Pancreas (tissue), 10 donors: Measurements from ENCODE around the gene LCE7A. TPM values are rescaled to one million over a fixed set of nuclear protein-coding genes. Genes with fewer than 3 reads are reported as not detected.

Experiments used
- ATAC-seq, 4 donors: fragments of 200-7000 bp; cut with Tn5 transposase; one replicate each; pipeline versions ENCODE4 v1.8.0 to v1.9.1; 2020; ENCODE audit warnings: mild to moderate bottlenecking in 4 of 4, moderate library complexity in 4 of 4
- DNase-seq, 6 donors: peaks; one replicate each; pipeline ENCODE4 v3.0.0-alpha.2; 2020
- FAIRE-seq: peaks from 2 replicates; lab custom pipeline; 2012; peaks lifted over from hg19 to GRCh38; lab: Jason Lieb, UNC
- H3K27ac ChIP-seq, 4 donors: fragments of 200-600 bp; sonication (generic); 1 replicate in 3 of 4; 2 replicates in 1 of 4; pipeline versions ENCODE4 v1.5.0 to v1.8.0; 2020
- H3K27me3 ChIP-seq, 4 donors: fragments of 200-600 bp; one replicate each; pipeline ENCODE4 v1.8.0; 2021
- H3K36me3 ChIP-seq, 3 donors: fragments of 200-600 bp; sonication (generic) in 1 of 3; one replicate each; pipeline versions ENCODE4 v1.5.0 to v1.8.0; 2020 to 2021
- H3K4me1 ChIP-seq, 3 donors: fragments of 200-600 bp; one replicate each; pipeline ENCODE4 v1.8.0; 2021
- H3K4me3 ChIP-seq, 4 donors: fragments of 200-600 bp; sonication (generic) in 2 of 4; one replicate each; pipeline versions ENCODE4 v1.5.0 to v1.8.0; 2020 to 2021
- H3K9me3 ChIP-seq, 4 donors: fragments of 200-600 bp; one replicate each; pipeline ENCODE4 v1.8.0; 2021
- WGBS, 2 donors: extraction: QIAGEN DNeasy Blood & Tissue Kit; methylation state at CpG; one replicate each; pipeline ENCODE4 v1.1.7; 2013; 5-methylcytosine and 5-hydroxymethylcytosine counted together
- intact Hi-C, 3 donors: fragments of 100-400 bp; cut with DNase I; formaldehyde crosslinking; loops; one replicate each; pipeline versions ENCODE4 v1.11.1 to v1.14.2; 2022
- polyA plus RNA-seq, 2 donors: library from polyadenylated mRNA; stranded (reverse); fragments of 200-250 nt; gene quantifications; one replicate each; pipeline ENCODE4 v1.2.3, GENCODE V29; 2013
- total RNA-seq, 6 donors: library from RNA; stranded (reverse); fragmentation: NEBNext Ultra II Directional in 4 of 6; extraction: Animal tissue kit (Norgen Biotek cat#: 25700) in 4 of 6; gene quantifications; one replicate each; pipeline versions ENCODE4 v1.2.1 to v1.2.4, GENCODE V29; 2021 to 2023
- TF ChIP-seq, protein P1 (sequence below), 4 donors: fragments of 200-600 bp; sonication (generic) in 3 of 4; IDR thresholded peaks; one replicate each; pipeline versions ENCODE4 v1.5.0 to v1.8.0; 2021; ENCODE audit warnings: antibody characterized with exemption in 4 of 4
- donor health status: healthy with polysubstance abuse.
- donor health status: DM: no; HTN: no; CAD: no; lungs with moderate emphysema.
- donor health status: DM: no; HTN: no; CAD: no.
- donor health status: control.
- donor health status: control.
- donor health status: Bipolar disorder and iron deficiency.
- donor health status: DM: yes; HTN: yes; CAD: no.
- donor health status: DM: no; HTN: no; CAD: no.
- donor health status: DM: no; HTN: no; CAD: no.
- donor health status: DM: yes; HTN: yes; CAD: no.

LCE7A gene
- total and polyA plus RNA-seq, 8 donors, result not detected

DNA sequence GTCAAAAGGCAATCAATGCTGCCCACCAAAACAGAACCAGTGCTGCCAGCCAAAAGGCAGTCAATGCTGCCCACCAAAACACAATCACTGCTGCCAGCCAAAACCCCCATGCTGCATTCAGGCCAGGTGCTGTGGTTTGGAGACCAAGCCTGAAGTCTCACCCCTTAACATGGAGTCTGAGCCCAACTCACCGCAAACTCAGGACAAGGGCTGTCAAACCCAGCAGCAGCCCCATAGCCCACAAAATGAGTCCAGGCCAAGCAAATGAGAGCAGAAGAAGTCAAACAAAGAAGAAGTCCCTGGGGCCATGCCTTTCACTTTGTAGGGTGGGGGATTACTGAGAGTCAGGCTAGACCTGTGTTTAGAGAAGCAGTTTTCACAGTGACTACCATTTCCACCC lies 24.7 kb downstream of the LCE7A start:
- WGBS, 2 donors, result 98 to 100% methylated on average over 1 of the region's 1 CpG
- no peak overlapping the region for H3K4me3 ChIP-seq
- H3K4me1 ChIP-seq, result no peaks in the 10 kb centered on the region
- intact Hi-C loops, result no loop called here
- DNase-seq (no peak), FAIRE-seq (no peak), ATAC-seq (no peak)
- no peaks in the 10 kb centered on the region for H3K27me3 ChIP-seq
- no peak overlapping the region for H3K27ac ChIP-seq
- TF ChIP-seq, protein P1, sequence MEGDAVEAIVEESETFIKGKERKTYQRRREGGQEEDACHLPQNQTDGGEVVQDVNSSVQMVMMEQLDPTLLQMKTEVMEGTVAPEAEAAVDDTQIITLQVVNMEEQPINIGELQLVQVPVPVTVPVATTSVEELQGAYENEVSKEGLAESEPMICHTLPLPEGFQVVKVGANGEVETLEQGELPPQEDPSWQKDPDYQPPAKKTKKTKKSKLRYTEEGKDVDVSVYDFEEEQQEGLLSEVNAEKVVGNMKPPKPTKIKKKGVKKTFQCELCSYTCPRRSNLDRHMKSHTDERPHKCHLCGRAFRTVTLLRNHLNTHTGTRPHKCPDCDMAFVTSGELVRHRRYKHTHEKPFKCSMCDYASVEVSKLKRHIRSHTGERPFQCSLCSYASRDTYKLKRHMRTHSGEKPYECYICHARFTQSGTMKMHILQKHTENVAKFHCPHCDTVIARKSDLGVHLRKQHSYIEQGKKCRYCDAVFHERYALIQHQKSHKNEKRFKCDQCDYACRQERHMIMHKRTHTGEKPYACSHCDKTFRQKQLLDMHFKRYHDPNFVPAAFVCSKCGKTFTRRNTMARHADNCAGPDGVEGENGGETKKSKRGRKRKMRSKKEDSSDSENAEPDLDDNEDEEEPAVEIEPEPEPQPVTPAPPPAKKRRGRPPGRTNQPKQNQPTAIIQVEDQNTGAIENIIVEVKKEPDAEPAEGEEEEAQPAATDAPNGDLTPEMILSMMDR (IDR thresholded peaks at IDR 0.05), result no peak
- H3K9me3 ChIP-seq, result no peaks in the 10 kb centered on the region
- no peaks in the 10 kb centered on the region for H3K36me3 ChIP-seq

DNA sequence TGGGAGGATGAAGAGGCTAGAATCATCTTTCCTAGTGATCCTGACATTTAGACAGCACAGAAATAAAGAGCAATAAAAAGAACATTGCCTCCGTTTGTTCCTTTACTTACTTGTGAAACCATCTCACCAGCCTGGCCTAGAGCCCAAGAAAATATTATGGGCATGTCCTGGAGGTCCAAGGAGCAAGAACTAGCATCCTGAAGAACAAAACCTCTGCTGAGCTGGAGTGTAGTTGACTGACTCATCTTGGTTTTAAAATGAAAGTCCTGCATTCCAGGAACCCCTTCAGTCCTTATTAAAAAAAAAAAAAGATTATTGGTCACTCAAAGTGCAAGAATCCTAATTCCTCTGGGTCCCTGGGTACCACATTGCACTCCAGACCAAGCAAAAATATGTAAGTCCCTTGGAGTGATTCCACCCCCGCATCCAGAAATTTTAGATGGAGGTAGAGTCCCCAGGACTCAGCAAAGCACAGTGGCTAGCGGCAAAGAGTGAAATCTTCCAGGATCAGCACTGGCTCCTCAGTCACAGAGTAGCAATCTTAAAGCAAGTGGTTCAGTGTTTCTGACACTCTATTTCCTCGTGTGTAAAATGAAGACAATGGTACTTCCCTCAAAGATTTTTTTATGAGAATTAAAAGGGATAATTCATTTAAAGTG lies 25.3 kb downstream of the LCE7A start:
- Histone ChIP-seq H3K36me3 (no peaks in the 10 kb centered on the region), H3K4me1 (no peaks in the 10 kb centered on the region), H3K4me3 (no peak overlapping the region), H3K27me3 (no peaks in the 10 kb centered on the region), H3K27ac (no peak overlapping the region), H3K9me3 (no peaks in the 10 kb centered on the region)
- FAIRE-seq (no peak), ATAC-seq (no peak), DNase-seq (no peak)
- intact Hi-C loops, result no loop called here
- WGBS, 2 donors, result 54 to 57% methylated on average over 4 of the region's 4 CpGs
- TF ChIP-seq, protein P1 (IDR thresholded peaks at IDR 0.05), result no peak

DNA sequence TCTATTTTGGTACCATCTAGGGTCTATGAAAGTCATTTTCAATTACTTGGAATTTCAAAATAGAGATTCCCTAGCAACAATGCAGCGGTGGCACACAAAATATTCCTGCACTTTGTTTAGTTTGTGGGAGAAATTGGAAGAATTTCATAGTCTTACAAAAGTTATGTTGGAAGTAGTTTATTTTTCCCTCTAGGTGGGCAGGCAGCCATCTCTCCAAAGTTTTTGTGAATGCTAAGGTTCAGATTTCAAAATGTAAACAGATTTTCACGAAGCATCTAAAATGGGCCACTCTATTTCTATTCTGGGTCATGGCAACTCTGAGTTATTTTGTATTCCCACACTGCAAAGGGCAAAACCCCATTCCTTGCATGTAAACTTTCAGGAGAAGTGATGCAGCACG lies 26.3 kb downstream of the LCE7A start:
- Histone ChIP-seq H3K27me3 (no peaks in the 10 kb centered on the region), H3K4me1 (no peaks in the 10 kb centered on the region), H3K9me3 (no peaks in the 10 kb centered on the region), H3K4me3 (no peak overlapping the region), H3K27ac (no peak overlapping the region), H3K36me3 (no peaks in the 10 kb centered on the region)
- intact Hi-C loops, result no loop called here
- ATAC-seq, result no peak
- TF ChIP-seq, protein P1 (IDR thresholded peaks at IDR 0.05), result no peak
- no peak for DNase-seq
- WGBS, 2 donors, result 28 to 43% methylated on average over 3 of the region's 3 CpGs
- no peak for FAIRE-seq

DNA sequence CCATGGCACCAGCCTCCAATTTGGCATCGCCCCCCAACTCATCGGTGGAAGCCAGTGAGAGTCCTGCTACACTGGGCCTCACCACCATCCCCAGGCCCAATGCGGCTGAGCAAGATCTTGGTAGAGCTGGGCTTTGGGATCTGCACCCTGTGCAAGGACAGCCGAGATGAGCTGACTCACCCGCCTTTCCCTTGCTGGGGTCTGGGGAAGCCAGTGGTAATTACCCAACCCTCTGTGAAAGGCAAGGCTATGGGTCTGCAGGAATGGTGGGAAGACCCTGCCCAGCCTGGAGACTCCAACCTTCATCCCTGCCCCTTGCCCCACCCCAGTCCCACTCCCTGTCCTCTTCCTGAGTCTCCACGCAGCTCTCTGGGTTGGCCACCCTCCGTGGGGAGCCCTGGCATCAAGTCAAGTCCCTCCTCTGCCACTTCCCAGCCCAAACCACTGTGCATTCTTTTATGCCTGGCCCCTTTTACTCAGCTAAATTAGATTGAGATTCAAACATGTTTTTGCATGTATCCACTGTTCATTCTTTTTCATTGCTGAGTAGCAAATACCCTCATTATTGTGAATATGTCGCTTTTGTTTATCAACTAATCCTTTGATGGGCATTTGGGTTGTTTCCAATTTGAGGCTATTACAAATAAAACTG lies 27.1 kb downstream of the LCE7A start:
- Histone ChIP-seq H3K9me3 (no peaks in the 10 kb centered on the region), H3K4me3 (no peak overlapping the region), H3K4me1 (no peaks in the 10 kb centered on the region), H3K27me3 (no peaks in the 10 kb centered on the region), H3K36me3 (no peaks in the 10 kb centered on the region), H3K27ac (no peak overlapping the region)
- DNase-seq, result no peak
- FAIRE-seq, result no peak
- intact Hi-C loops, result no loop called here
- TF ChIP-seq, protein P1 (IDR thresholded peaks at IDR 0.05), result no peak
- ATAC-seq, result no peak
- WGBS, 2 donors, result 63 to 67% methylated on average over 8 of the region's 8 CpGs

DNA sequence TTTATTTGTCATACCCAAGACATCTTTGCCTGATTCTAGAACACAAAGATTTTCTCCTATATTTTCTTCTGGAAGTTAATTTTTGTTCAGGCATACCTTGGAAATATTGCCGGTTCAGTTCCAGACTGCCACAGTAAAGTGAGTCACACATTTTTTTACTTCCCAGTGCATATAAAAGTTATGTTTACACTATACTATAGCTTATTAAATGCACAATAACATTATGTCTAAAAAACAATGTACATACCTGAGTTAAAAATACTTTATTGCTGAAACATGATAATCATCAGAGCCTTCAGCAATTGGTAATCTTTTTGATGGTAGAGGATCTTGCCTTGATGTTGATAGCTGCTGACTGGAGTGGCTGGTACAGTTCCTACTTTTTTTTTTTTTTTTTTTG lies 28.3 kb downstream of the LCE7A start:
- ATAC-seq (no peak), DNase-seq (no peak), FAIRE-seq (no peak)
- WGBS, 2 donors, result 88 to 92% methylated on average over 1 of the region's 1 CpG
- TF ChIP-seq, protein P1 (IDR thresholded peaks at IDR 0.05), result no peak
- H3K4me1 ChIP-seq, result no peaks in the 10 kb centered on the region
- H3K27me3 ChIP-seq, result no peaks in the 10 kb centered on the region
- no peaks in the 10 kb centered on the region for H3K9me3 ChIP-seq
- intact Hi-C loops, result no loop called here
- H3K4me3 ChIP-seq, result no peak overlapping the region
- no peak overlapping the region for H3K27ac ChIP-seq
- no peaks in the 10 kb centered on the region for H3K36me3 ChIP-seq
